ENCODE measurements around the gene SURF4.

- TF ChIP-seq EZH2 (IDR thresholded peaks at IDR 0.05; ENCODE audit: borderline replicate concordance, low read depth, low read length, poor library complexity, severe bottlenecking) = no peak
- TF ChIP-seq CTCF (conservative IDR thresholded peaks at IDR 0.05; ENCODE audit: low read depth, low read length) = no peak
Observed at GRCh38 chr9:133354766-133355165, 21.1 kb downstream of the SURF4 start.

Data from A673 (cell line).